NB4 (cell line): ENCODE results near the gene SPATA21.
"Not testable (repeated sequence)": the region's sequence is repeated elsewhere in the genome, so short reads cannot be mapped to it uniquely, and the experiment has no call there.

Experiments
- POLR2A ChIP-seq: IDR thresholded peaks from 2 replicates; pipeline ENCODE4 v1.6.1; 2011; ENCODE audit warnings: mild to moderate bottlenecking; ENCODE audit not compliant: insufficient read length; ENCODE audit errors: extremely low read depth
- TF ChIP-seq, protein P1 (sequence below): IDR thresholded peaks from one replicate; pipeline ENCODE4 v1.5.1; 2012; ENCODE audit warnings: low read depth, low read length
- TF ChIP-seq, protein P2 (sequence below): IDR thresholded peaks from 2 replicates; pipeline ENCODE4 v1.6.1; 2011; ENCODE audit warnings: low read depth, low read length

DNA sequence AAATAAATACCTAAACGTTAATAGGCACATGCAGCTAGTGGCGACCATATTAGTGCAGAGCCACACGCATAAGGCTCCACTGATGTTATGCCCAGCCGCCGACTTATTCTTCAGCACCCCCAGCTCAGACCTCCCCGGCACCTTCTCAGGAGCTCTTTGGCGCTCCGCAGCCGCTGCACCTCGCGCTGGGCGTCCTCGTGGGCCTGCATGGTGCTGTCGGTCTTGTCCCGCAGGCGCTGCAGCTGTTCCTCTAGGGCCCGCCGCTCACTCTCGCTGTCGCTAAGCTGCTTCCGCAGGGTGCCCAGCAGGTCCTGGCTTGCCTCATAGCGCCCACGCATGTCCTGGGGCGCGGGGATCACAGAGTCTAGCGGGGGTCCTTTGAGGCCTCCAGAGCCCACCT is 45.9 kb upstream of the SPATA21 start:
- TF ChIP-seq POLR2A: not testable (repeated sequence)
- TF ChIP-seq, protein P1, sequence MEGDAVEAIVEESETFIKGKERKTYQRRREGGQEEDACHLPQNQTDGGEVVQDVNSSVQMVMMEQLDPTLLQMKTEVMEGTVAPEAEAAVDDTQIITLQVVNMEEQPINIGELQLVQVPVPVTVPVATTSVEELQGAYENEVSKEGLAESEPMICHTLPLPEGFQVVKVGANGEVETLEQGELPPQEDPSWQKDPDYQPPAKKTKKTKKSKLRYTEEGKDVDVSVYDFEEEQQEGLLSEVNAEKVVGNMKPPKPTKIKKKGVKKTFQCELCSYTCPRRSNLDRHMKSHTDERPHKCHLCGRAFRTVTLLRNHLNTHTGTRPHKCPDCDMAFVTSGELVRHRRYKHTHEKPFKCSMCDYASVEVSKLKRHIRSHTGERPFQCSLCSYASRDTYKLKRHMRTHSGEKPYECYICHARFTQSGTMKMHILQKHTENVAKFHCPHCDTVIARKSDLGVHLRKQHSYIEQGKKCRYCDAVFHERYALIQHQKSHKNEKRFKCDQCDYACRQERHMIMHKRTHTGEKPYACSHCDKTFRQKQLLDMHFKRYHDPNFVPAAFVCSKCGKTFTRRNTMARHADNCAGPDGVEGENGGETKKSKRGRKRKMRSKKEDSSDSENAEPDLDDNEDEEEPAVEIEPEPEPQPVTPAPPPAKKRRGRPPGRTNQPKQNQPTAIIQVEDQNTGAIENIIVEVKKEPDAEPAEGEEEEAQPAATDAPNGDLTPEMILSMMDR: not testable (repeated sequence)
- TF ChIP-seq, protein P2, sequence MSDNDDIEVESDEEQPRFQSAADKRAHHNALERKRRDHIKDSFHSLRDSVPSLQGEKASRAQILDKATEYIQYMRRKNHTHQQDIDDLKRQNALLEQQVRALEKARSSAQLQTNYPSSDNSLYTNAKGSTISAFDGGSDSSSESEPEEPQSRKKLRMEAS: not testable (repeated sequence)
